GM21576 (cell line): ENCODE results near the gene STAM2.
"Not testable (repeated sequence)": the region's sequence is repeated elsewhere in the genome, so short reads cannot be mapped to it uniquely, and the experiment has no call there.

Experiments used
- ATAC-seq: cut with Tn5 transposase; IDR thresholded peaks from one replicate; pipeline ENCODE4 v1.9.1; 2021; ENCODE audit warnings: mild to moderate bottlenecking, moderate library complexity; ENCODE audit not compliant: unreplicated experiment

The STAM2 gene

DNA sequence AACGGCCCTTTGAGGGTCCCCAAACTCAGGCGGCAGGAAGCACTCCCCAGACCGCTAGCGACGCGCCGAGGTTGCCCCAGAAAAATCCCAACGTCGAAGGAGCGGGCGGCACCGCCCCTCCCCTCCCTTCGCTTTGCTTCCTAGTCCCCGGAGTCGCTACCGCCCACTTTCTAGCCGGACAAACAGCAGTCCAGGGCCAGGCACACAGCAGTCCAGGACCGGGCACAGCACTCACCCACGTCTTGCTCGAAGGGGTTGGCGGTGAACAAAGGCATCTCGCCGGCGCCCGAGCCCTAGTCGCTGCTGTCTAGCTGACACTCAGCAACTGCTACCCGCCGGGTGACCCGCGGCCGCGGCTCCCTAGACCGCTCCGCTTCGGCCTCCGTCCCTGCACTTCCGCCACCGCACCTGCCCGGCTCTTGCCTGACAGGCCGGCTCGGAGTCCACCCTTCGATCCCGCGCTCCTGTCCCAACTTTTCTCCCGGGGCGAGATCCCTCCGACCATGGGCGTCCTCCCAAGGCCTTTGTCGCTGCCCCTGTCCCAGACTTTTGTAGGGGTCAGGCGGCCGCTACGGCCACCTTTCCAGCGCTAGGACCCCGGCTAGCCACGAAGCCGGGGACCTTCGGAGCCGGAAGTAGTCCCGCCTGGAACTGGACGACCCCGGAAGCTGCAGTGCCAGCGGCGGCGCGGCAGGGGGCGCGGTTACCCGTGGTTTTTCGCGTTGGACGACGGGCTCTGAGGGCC lies at the start of gene STAM2:
Gene STAM2, minus strand, starts transcription at position 396 of the 745 bp plus-strand sequence. Its CDS starts 121 bp downstream, at position 275.
- peak; percentile 82 for ATAC-seq

DNA sequence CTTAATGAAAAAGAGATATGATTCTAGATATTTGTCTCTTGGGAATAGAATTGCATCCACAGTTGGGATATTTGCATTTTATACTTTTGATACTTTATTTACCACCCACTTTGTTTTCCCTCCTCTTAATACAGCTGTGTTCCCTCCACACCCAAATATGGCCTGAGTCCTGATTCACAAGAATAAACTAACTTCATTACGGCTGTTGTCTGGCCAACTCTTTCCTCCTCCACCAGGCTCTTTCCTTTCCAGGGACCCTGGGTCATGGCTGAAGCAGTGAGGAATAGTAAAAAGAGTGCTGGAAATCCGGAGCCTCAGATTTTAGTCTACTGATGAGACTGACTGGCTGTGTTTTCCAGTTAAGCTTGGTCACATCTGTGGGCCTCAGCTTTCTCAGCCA lies 48.4 kb upstream of the STAM2 start:
- no peak for ATAC-seq

DNA sequence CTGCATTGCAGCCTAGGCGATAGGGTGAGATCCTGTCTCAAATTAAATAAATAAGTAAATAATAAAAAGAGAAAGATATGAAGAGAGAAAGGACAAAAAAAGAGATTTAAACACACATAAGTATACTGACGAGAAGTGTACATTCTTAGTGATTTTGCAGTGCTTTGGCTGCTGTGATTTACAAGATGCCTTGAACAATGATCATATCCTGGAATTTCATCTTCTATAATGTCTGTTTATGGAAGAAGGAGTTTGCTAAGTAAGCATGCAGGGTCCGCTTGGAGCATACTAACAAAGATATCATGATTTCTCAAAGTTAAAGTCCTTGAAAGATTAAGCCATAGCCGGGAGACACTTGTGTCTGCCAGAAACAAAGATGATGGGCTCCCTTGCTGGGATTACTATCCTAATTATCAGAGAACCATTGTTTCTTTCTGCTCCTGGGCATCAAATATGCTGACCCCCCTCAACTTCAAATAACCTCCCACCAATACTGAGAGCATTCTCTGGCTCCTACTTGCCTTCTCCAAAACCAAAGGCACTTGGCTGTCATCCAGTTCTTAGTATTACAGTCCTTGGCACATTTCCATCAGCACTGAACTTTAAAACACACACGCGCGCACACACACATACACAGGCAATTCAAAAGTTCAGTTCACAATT lies 47.5 kb upstream of the STAM2 start:
- ATAC-seq, result no peak

DNA sequence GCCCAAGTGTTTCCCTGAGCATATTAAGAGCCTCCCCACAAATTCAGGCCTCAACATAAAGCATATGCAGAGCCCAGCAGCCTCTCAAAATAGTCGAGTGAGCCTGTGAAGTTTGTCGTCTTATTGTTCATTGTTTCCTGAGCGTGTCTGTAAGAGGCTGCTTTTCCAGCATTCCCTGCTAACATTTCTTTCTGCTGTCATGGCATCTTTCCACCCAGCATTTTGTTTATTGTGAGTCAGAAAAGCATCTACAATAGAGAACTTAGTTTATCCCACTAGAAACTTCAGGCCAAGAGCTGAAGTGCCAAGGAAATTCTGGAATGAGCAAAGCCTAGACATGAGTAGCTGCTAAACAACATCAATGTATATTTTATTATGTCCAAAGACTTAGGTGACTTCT lies 46.3 kb upstream of the STAM2 start:
- ATAC-seq, result no peak

DNA sequence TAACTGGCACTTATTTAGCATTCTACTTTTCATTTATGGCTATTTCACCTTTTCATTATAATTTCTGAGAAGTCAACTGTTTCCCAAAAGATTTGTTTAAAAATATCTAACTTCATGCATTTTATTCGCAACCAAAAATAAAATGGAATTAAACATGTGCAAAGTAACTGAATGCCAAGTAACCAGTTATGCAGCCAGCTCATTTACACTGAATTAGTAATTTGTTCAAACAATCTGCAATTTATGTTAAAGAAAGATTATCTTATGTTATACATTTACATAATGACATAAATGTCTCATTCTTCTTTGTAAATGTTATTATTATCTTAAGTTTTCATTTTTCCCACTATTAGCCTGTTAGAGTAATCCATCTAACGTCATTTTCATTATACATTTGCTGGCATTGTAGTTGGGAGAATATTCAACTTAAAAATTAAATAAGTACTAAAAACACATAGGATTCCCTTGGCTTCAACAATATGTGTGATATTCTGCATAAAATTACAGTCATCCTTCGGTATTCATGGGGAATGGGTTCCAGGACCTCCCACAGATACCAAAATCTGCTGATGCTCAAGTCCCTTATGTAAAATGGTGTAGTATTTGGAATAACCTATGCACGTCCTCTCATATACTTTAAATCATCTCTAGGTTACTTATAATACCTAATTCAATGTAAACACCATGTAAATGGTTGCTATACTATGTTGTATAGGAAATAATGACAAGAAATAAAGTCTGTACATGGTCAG lies 43.7 kb upstream of the STAM2 start:
- no peak for ATAC-seq

DNA sequence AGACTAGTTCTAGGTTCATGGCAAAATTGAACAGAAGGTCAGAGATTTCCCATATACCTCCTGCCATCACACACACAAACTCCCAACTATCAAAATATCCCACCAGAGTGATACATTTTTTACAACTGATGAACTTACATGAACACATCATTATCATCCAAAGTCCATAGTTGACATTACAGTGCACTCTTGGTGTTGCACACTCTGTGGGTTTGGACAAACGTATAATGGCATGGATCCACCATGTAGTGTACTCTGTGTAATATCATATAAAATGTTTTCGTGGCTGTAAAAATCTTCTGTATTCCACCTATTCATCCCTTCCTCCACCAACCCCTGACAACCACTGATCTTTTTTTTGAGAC lies 25.9 kb upstream of the STAM2 start:
- no peak for ATAC-seq

DNA sequence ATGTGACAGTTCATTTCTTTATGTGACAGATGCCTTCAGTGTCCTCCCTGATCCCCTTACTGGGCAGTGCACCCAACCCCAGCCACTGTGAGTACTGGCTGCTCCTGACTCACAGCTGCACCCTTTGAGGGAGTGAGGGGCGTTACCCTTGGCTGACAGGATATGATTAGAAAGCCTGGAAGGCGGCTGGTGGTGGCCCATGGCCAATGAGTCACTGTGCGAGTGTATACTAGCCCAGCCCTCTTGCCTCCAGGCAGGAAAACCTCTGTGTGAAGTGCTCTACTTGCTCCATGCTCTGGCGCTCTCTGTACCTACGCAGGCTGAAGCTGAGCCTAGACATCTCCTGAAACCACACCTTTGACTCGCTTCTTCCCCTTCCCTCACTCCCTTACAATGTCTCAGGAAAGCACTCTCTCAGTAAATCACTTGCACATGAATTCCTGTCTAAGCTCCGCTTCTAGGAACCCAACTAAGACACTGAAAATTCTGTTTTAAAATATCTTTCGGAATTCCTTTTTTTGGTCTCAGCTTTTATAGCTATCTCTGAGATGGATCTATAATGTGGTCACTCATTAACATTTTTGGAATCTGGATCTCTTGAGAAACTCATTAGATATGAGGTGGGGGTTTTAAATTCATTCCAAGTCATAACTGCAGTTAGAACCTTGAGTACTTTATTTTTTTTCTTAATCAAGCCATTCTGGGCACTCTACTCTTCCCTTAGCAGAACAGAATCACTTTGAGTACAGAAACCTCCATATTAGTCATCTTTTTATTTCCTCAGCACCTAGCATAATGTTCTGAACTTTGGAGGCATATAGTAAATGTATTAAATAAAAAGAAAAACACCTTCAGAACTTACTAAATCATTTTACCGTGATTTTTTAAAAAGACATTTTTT lies 25.3 kb upstream of the STAM2 start:
- ATAC-seq, result no peak

DNA sequence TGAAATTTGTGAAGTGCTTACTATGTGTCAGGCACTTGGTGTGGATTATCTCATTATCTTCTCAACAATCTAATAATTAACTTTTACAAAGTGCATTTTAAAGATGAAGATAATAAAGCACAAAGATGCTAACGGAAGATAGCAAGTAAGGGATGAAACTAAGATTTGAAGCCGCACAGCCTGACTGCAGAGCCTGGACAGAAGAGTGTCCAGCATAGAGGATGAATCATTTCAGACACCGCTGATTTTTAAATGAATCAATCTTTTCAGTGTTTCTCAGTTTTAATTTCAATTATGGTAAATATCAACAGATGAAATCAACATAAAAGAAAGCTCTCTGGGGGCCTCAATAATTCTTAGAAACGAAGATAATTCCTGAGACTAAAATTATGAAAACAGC lies 24.5 kb upstream of the STAM2 start:
- no peak for ATAC-seq

DNA sequence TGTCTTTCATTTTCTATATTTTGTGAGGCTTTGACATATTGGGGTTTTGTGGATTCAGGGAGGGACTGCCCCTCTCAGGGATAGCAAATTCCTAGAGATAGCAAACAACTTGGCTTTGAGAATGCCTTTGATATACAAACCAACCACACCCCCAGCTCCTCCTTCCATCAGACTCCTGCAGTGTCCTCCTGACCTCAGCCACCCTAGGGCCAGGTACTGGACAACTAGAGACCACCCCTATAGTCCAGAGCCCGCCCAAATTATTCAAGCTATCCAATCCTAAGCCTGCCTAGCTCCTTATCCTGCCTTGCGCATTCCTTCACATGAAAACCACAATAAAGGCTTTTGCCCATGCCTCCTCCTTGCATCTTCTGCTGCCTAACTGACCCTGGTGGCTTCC lies 22.9 kb upstream of the STAM2 start:
- ATAC-seq, result no peak

DNA sequence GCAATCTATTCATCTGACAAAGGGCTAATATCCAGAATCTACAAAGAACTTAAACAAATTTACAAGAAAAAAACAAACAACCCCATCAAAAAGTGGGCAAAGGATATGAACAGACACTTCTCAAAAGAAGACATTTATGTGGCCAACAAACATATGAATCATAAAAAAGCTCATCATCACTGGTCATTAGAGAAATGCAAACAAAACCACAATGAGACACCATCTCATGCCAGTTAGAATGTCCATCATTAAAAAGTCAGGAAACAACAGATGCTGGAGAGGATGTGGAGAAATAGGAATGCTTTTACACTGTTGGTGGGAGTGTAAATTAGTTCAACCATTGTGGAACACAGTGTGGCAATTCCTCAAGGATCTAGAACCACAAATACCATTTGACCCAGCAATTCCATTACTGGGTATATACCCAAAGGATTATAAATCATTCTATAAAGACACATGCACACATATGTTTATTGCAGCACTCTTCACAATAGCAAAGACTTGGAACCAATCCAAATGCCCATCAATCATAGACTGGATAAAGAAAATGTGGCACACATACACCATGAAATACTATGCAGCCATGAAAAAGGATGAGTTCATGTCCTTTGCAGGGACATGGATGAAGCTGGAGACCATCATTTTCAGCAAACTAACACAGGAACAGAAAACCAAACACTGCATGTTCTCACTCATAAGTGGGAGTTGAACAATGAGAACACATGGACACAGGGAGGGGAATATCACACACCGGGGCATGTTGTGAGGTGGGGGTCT lies 22.1 kb upstream of the STAM2 start:
- not testable (repeated sequence) for ATAC-seq

DNA sequence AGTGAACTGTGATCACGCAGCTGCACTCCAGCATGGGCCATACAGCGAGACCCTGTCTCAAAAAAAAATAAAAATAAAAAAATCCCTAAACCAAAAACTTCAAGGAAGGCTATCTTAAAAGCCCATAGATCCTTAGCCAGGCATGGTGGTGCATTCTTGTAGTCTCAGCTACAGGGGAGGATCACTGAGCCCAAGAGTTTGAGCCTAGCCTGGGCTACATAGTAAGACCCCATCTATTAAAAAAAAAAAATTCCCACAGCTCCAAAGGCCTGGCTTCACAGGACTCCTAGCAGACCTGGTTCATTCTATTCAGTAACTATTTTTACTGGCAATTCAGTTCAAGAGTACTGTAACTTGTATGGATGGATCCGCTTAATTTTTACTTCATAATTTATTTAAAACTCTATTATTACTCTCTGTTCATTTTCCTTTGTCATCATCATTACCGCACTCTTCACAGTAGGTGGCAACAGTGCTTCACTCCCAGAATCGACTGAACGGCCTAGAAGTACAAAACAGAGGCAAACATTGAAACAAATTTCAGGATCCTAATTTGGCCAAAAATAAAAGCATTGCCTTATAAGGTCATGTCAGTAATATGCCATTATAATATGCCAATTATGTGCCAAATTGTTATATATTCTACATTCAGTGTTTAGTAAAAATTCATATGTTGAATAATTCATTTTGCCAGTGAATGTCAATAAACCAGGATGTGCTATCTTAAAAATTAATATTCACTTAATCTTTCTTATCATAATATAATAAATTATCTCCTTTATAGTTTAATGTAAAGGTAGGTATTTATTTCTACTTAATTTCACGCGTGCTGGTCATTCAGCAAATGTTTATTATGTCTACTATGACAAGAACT lies 14.3 kb upstream of the STAM2 start:
- peak; percentile 82 for ATAC-seq

DNA sequence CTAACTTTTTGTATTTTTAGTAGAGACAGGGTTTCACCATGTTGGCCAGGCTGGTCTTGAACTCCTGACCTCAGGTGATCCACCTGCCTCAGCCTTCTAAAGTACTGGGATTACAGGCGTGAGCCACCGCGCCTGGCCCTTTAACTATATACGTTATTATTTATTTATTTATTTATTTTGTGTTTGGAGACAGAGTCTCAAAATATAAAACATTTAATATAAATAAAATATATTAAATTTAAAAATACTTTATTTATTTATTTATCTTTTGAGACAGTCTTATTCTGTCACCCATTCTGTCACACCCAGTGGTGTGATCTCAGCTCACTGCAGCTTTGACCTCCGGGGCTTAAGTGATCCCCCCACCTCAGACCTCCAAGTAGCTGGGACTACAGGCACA lies 11.2 kb upstream of the STAM2 start:
- ATAC-seq, result not testable (repeated sequence)

DNA sequence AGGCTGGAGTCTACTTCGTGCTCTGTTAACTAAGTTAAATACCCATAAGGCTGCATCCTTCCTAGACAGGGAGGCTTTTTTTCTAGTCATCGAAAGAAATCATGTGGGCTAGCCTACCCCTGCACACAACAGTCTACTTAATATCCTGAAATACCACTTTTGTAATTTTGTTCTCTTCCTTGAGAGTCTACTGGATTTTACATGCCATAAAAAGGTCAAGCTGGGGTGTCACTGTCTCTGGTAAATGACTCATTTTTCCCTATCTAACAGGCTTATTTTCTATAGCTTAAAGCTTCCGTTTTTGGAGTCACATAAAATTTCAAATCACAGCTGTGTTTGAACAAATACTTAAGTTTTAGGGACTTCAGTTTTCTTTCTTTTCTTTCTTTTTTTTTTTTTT lies 10.7 kb upstream of the STAM2 start:
- no peak for ATAC-seq

DNA sequence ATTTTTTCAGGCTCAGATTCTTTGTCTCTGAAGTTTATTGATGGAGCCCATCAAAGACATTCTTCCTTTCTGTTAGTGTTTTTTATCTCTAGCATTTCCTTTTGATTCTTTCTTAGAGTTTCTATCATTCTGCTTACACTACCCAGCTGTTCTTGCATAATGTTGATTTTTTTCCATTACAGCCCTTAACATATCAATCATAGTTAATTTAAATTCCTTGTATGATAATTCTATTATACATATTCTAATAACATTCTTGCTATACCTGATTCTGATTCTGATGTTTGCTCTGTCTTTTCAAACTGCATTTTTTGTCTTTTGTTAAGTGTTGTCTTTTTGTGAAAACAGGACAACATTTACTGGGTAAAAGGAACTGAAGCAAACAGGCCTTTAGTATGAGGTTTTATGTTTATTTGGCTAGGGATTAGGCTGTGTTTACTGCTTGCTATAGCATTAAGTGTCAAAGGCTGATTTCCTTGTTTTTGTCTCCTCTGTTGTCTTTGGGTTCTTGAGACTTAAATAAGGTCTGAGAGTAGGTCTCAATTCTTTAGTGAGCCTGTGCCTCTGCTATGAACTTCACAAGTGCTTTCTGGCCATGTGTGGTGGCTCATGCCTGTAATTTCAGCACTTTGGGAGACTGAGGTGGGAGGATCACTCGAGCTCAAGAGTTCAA lies 8.0 kb upstream of the STAM2 start:
- no peak for ATAC-seq

DNA sequence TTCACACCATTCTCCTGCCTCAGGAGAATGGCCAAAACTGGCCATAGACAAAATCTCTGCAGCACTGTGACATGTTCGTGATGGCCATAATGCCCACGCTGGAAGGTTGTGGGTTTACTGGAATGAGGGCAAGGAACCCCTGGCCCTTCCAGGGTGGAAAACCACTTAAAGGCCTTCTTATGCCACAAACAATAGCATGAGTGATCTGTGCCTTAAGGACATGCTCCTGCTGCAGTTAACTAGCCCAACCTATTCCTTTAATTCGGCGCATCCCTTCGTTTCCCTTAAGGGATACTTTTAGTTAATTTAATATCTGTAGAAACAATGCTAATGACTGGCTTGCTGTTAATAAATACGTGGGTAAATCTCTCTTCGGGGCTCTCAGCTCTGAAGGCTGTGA lies 2.1 kb upstream of the STAM2 start:
- not testable (repeated sequence) for ATAC-seq

DNA sequence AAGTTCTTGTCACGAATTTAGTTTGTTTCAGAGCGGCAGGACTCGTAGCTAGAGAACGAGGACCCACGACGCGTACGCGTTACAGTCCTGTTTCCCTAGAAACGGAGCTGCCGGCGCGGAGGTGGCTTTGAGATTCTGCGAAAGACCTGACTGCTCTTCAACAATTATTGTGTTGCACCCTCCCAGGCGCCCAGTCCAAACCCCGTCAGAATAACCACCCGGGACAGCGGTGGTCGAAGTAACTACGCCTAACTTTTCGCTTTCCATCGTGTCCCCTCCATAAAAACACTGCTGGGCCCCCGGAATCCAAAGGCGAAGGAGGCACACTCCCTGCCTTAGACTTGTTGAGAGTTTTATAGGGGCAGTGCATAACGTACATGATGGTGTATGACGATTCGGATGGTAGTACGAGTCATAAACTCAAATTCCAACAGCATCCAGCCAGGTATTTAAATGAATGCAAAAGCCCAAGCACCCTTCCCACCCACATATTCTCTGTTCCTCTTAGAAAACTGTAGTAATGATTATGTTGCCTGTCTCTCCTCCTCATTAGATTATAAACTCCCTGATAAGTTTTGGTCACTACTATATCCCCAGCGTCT lies 651 bp upstream of the STAM2 start:
- ATAC-seq, result peak; percentile 10

DNA sequence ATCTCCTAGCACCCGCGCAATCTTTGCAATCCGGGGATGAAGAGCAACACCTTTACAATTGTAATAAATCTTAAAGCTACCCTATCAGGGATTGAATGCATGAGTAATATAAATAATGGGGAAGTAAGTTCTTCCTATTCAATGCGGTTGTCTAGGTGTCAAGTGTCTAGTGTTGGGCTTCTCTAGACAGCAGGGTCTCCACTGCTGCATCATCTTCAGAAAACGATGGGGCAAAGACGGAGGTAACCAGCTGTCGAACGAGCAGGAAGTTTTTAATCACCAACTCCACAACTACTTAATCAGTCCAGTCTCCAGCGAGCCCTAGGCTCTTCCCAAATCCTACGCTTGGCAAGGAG lies 573 bp downstream of the STAM2 start:
- ATAC-seq, result peak; percentile 15

DNA sequence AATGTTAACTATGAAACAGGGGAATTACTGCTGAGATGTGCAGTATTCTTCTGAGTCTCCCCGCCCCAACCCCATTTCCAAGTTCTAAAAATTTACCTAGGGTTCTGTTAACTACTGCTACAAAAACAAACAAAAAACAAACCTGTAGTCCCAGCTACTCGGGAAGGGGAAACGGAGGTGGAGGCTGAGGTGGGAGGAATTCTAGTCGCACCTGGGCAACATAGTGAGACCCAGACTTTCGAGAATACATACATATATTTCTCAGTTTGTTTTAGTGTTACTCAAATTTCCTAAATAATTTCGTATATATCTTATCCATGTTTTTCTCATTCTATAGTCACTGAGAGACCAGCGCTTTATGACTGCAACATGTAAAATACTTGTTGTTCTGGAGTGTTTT lies 989 bp downstream of the STAM2 start:
- ATAC-seq, result no peak
